CD4-positive, alpha-beta T cell (primary cell): ENCODE data around the gene AMY1A. TPM values are rescaled to one million over a fixed set of nuclear protein-coding genes. Genes with fewer than 3 reads are reported as not detected.
"Not testable (repeated sequence)": the region's sequence is repeated elsewhere in the genome, so short reads cannot be mapped to it uniquely, and the experiment has no call there.

Source experiments
- ATAC-seq: fragments of 200-7000 bp; cut with Tn5 transposase; one replicate; pipeline ENCODE4 v1.10.0; 2022; ENCODE audit warnings: mild to moderate bottlenecking; ENCODE audit not compliant: poor library complexity
- CTCF ChIA-PET: fragments of 350-600 bp; sonication (Branson Sonifier 250); formaldehyde crosslinking; loops from one replicate; lab custom pipeline; 2021; ENCODE audit warnings: antibody characterized with exemption, inconsistent platforms; lab: Charles Lee
- POLR2A ChIA-PET: fragments of 350-600 bp; sonication (Branson Sonifier 250); formaldehyde crosslinking; loops from one replicate; lab custom pipeline; 2021; ENCODE audit warnings: antibody characterized with exemption, inconsistent platforms; lab: Charles Lee
- DNase-seq, 14 experiments: peaks; one replicate each; pipeline ENCODE4 v3.0.0-alpha.2; 2013 to 2020; ENCODE audit warnings: mixed read lengths in 2 of 14
- H3K27ac ChIP-seq, 2 donors: one replicate each; pipeline versions ENCODE4 v1.5.1 to v1.7.0; 2013; ENCODE audit warnings: low read length in 2 of 2, low read depth in 1 of 2, mild to moderate bottlenecking in 1 of 2
- H3K27me3 ChIP-seq, 2 experiments: 1 replicate in 1 of 2; 2 replicates in 1 of 2; pipeline versions ENCODE4 v1.6.1 to v1.7.0; 2013; ENCODE audit warnings: low read length in 2 of 2, control low read depth in 1 of 2, mild to moderate bottlenecking in 1 of 2, moderate library complexity in 1 of 2; ENCODE audit not compliant: insufficient read depth in 2 of 2, control insufficient read depth in 1 of 2
- H3K36me3 ChIP-seq: one replicate; pipeline ENCODE4 v1.6.1; 2013; ENCODE audit warnings: low read length, control low read depth; ENCODE audit not compliant: insufficient read depth
- H3K4me1 ChIP-seq: one replicate; pipeline ENCODE4 v1.6.1; 2013; ENCODE audit warnings: low read length, control low read depth; ENCODE audit not compliant: insufficient read depth
- H3K4me3 ChIP-seq: one replicate; pipeline ENCODE4 v1.5.1; 2013; ENCODE audit warnings: mild to moderate bottlenecking, low read length, moderate library complexity
- H3K9me3 ChIP-seq, 2 experiments: 1 replicate in 1 of 2; 2 replicates in 1 of 2; pipeline versions ENCODE4 v1.6.1 to v1.7.0; 2013; ENCODE audit warnings: low read length in 2 of 2, mild to moderate bottlenecking in 2 of 2, control low read depth in 1 of 2, moderate library complexity in 1 of 2; ENCODE audit not compliant: control insufficient read depth in 1 of 2, insufficient read depth in 1 of 2
- H3K27ac Mint-ChIP-seq: one replicate; pipeline ENCODE4 v1.8.0; 2020; ENCODE audit warnings: mixed read lengths
- H3K27me3 Mint-ChIP-seq: one replicate; pipeline ENCODE4 v1.8.0; 2021; ENCODE audit warnings: mixed read lengths
- H3K36me3 Mint-ChIP-seq: one replicate; pipeline ENCODE4 v1.8.0; 2021; ENCODE audit warnings: low read depth, mixed read lengths
- H3K4me1 Mint-ChIP-seq: one replicate; pipeline ENCODE4 v1.8.0; 2021; ENCODE audit warnings: low read depth, mixed read lengths
- H3K4me3 Mint-ChIP-seq: one replicate; pipeline ENCODE4 v1.8.0; 2020; ENCODE audit warnings: mild to moderate bottlenecking, mixed read lengths
- H3K9me3 Mint-ChIP-seq: one replicate; pipeline ENCODE4 v1.8.0; 2020; ENCODE audit warnings: mixed read lengths
- intact Hi-C, 2 experiments: fragments of 100-400 bp; cut with DNase I in 1 of 2; cut with micrococcal nuclease in 1 of 2; formaldehyde crosslinking; loops; one replicate each; pipeline versions ENCODE4 v1.15.1 to v1.9.0; 2023 to 2025; cut with DNase I, micrococcal nuclease
- total RNA-seq, 174 experiments: library from RNA in 2 of 174; stranded (reverse) in 2 of 174; gene quantifications; one replicate each; pipeline ENCODE4 v1.2.3 and lab custom pipeline; 2021 to 2026

Gene AMY1A
- total RNA-seq, 2 experiments from 2014 or later, result not detected

GRCh38 chr1:103650305-103650704 is 5.3 kb upstream of the AMY1A start:
- CTCF ChIA-PET, H3K36me3 Mint-ChIP-seq, H3K27me3 ChIP-seq, intact Hi-C loops, ATAC-seq, DNase-seq, H3K4me1 Mint-ChIP-seq, POLR2A ChIA-PET, H3K4me3 Mint-ChIP-seq, H3K4me3 ChIP-seq, H3K27ac ChIP-seq, H3K9me3 ChIP-seq, H3K9me3 Mint-ChIP-seq, H3K27ac Mint-ChIP-seq, H3K27me3 Mint-ChIP-seq, H3K36me3 ChIP-seq, H3K4me1 ChIP-seq: not testable (repeated sequence)

DNA sequence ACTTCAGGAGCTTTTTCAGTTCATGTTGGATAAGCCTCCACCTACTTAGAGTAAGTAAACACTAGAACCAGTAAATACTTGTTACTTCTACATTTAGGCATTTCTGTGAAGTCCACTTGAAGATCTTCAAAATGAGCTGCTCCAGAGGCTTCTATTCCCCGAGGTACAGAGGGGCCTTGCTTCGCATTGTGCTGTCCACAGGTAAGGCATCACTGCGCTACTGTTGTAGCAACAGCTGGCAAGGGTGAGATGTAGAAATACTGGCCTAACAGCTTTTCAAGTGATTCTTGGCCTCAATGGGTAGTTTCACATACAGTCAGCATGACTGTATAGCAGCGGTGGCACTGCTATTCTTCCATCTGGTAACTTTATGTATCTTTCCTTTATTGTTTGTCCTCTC is 4.7 kb upstream of the AMY1A start:
- ATAC-seq, H3K36me3 Mint-ChIP-seq, H3K4me1 ChIP-seq, H3K27me3 ChIP-seq, H3K9me3 Mint-ChIP-seq, H3K4me3 Mint-ChIP-seq, H3K36me3 ChIP-seq, H3K4me1 Mint-ChIP-seq, H3K27ac ChIP-seq, H3K27me3 Mint-ChIP-seq, DNase-seq, intact Hi-C loops, POLR2A ChIA-PET, H3K4me3 ChIP-seq, H3K27ac Mint-ChIP-seq, CTCF ChIA-PET, H3K9me3 ChIP-seq: not testable (repeated sequence)

DNA sequence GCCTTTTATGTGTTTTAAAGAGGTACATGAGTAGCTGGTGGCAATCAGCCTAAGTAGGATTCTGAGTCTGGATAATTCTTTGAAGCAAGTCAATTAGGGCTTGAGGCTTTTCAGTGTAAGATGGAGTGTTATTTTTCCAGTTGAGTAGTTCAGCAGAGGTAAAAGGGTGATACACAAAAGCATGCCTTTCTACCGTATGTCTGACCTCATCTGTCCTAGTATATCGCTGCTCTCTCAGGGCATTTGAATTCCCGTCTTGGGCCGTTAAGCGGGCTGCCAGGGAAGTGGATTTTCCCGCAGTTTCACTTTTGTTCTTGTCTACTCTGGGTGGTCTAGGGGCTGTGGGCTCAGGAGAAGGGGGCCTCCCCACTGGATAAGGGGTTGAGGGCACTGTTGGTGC is 1.4 kb upstream of the AMY1A start:
- H3K4me3 ChIP-seq, H3K9me3 Mint-ChIP-seq, H3K4me1 Mint-ChIP-seq, H3K36me3 Mint-ChIP-seq, CTCF ChIA-PET, H3K9me3 ChIP-seq, H3K27ac ChIP-seq, H3K4me1 ChIP-seq, H3K27me3 Mint-ChIP-seq, H3K27me3 ChIP-seq, ATAC-seq, intact Hi-C loops, H3K4me3 Mint-ChIP-seq, H3K27ac Mint-ChIP-seq, POLR2A ChIA-PET, DNase-seq, H3K36me3 ChIP-seq: not testable (repeated sequence)

DNA sequence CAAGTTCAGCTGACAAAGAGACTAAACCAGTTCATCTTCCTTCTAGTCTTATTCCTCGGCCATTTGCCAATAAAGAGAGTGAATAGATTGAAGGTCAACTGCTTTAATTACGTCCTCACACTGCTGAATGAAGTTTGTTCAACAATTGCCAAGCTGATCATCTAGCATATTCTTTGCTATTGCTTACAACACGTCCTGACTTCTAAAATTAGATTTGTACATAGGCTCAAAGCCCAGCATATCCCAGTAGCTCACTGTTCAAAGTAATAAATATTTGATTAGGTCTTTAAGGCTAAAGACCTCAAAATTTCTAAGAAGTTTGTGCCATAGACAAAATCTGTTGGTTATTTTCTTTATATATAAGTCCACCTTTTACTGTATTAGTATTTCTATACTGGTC is 20.8 kb downstream of the AMY1A start:
- H3K36me3 Mint-ChIP-seq, intact Hi-C loops, H3K27me3 ChIP-seq, H3K4me1 Mint-ChIP-seq, H3K36me3 ChIP-seq, H3K9me3 Mint-ChIP-seq, POLR2A ChIA-PET, ATAC-seq, H3K27me3 Mint-ChIP-seq, CTCF ChIA-PET, H3K27ac Mint-ChIP-seq, DNase-seq, H3K4me1 ChIP-seq, H3K4me3 ChIP-seq, H3K27ac ChIP-seq, H3K4me3 Mint-ChIP-seq, H3K9me3 ChIP-seq: not testable (repeated sequence)

GRCh38 chr1:103696110-103696509 is 40.5 kb downstream of the AMY1A start, which contains the start of gene AMY1B:
TSS of gene AMY1B (minus strand) at chr1:103696210. CDS start at chr1:103695639, 571 bp downstream.
- H3K36me3 ChIP-seq, H3K4me3 Mint-ChIP-seq, H3K27me3 Mint-ChIP-seq, CTCF ChIA-PET, H3K27ac ChIP-seq, H3K9me3 Mint-ChIP-seq, H3K4me1 ChIP-seq, H3K9me3 ChIP-seq, H3K4me1 Mint-ChIP-seq, intact Hi-C loops, ATAC-seq, H3K36me3 Mint-ChIP-seq, DNase-seq, H3K27me3 ChIP-seq, H3K4me3 ChIP-seq, H3K27ac Mint-ChIP-seq, POLR2A ChIA-PET: not testable (repeated sequence)

- H3K27ac Mint-ChIP-seq, H3K36me3 Mint-ChIP-seq, H3K9me3 Mint-ChIP-seq, H3K4me3 Mint-ChIP-seq, CTCF ChIA-PET, DNase-seq, H3K36me3 ChIP-seq, intact Hi-C loops, H3K4me3 ChIP-seq, H3K27me3 ChIP-seq, H3K4me1 ChIP-seq, POLR2A ChIA-PET, ATAC-seq, H3K27me3 Mint-ChIP-seq, H3K4me1 Mint-ChIP-seq, H3K27ac ChIP-seq, H3K9me3 ChIP-seq: not testable (repeated sequence)
Measured at GRCh38 chr1:103697430-103697829, 41.9 kb downstream of the AMY1A start.

DNA sequence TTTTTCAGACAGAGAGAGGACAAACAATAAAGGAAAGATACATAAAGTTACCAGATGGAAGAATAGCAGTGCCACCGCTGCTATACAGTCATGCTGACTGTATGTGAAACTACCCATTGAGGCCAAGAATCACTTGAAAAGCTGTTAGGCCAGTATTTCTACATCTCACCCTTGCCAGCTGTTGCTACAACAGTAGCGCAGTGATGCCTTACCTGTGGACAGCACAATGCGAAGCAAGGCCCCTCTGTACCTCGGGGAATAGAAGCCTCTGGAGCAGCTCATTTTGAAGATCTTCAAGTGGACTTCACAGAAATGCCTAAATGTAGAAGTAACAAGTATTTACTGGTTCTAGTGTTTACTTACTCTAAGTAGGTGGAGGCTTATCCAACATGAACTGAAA is 45.1 kb downstream of the AMY1A start:
- POLR2A ChIA-PET, H3K9me3 ChIP-seq, CTCF ChIA-PET, H3K4me3 Mint-ChIP-seq, H3K9me3 Mint-ChIP-seq, H3K27ac ChIP-seq, H3K4me3 ChIP-seq, H3K27me3 ChIP-seq, H3K4me1 ChIP-seq, intact Hi-C loops, H3K36me3 Mint-ChIP-seq, H3K4me1 Mint-ChIP-seq, DNase-seq, H3K27ac Mint-ChIP-seq, ATAC-seq, H3K36me3 ChIP-seq, H3K27me3 Mint-ChIP-seq: not testable (repeated sequence)
